GM21717 (cell line): Measurements from ENCODE around the gene SFRP4.
"Not testable (repeated sequence)": the region's sequence is repeated elsewhere in the genome, so short reads cannot be mapped to it uniquely, and the experiment has no call there.

Source experiments
- ATAC-seq: cut with Tn5 transposase; IDR thresholded peaks from one replicate; pipeline ENCODE4 v1.9.1; 2021; ENCODE audit warnings: mild to moderate bottlenecking, moderate library complexity; ENCODE audit not compliant: unreplicated experiment

SFRP4 gene

DNA sequence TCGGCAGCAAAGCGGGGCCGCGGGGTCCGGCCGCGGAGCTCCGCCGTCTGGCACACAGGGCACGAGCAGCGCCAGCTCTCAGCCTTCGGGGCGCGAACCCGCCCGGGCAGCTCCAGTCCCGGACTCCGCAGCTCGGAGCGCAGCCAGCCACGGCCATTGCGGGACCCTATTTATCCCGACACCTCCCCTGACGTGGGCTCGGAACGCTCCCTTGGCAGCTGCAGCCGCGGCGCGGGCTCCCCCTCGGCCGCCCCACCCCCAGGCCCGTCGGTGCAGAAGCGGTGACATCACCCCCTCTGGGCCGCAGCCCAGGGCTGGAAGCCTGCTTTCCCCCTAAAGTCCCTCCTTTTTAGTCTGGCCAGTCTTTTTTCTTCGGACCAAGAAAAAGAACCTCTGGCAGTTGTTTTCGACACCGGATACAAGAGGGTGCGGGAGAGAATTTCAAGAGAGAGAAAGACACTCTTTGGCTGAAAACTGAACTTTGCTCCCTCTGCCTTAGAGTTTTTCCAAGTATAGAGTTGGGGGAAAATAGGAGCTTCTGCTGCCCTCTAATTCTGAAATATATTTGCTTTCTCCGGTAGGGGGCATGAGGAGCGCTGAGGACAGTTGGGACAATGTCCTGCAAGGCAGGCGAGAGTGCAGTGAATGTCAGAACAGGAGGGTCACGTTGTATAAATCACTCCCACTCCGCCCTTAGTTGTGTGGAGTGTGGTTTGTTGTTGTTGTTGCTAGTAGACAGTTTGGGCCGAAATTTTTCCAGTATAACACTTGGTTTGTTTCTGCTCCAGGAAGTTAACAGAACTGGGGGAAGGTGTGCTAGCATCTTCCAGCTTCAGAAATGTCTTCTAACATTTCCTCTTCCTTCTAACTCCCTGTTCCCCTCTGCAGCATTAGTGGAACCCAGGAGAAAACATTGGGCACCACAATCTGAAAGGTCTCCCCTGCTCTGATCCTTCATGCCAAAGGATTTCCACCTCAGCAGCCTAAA lies at the start of gene SFRP4:
SFRP4 (minus strand) TSS at position 145 of the 988 bp plus-strand sequence. CDS start 280 bp downstream, outside the sequence.
- no peak for ATAC-seq

DNA sequence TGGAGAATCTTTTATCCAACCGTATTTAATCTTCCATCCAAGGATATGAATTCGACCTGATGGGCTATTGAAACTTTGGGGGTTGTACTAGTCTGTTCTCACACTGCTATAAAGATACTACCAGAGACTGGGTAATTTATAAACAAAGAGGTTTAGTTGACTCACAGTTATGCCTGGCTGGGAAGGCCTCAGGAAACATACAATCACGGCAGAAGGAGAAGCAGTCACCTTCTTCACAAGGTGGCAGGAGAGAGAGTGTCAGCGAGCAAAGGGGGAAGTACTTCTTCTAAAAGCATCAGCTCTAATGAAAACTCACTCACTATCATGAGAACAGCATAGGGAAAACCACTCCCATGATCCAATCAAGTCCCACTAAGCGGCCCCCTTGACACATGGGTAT lies 47.6 kb upstream of the SFRP4 start:
- no peak for ATAC-seq

DNA sequence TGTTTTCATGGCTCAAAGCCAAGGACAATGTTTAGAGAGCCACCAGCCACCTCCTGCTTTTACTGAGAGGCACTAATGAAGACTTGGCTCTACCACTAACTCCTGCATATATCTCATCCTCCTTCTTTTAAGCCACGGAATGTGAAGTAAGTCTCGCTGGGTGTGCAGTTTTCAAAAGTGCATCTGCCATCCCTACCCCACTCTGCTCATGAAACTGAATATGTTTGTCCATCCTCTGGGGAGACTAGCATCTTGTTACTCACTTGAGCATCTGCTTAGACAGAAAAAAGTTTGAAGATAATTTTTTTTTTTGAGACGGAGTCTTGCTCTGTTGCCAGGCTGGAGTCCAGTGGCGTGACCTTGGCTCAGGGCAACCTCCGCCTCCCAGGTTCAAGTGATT lies 44.6 kb upstream of the SFRP4 start:
- no peak for ATAC-seq

DNA sequence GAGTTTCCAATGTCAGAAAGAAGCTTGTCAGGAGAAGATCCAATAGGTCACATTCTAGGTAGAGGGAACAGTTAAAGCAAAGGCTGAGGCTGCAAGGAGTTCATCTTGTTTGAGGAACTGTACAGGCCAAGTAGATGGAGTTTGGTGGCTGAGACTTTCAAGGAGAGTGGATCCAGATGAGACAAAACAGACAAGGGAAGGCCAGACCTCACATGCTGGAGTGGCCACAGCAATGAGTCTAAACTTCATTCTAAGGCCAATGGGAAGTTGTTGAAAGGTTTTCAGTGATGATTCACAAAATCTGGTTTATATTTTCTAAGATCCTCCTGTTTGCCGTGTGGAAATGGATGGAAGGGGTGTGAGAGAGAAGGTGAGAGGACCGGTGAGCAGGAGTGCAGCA lies 43.9 kb upstream of the SFRP4 start:
- no peak for ATAC-seq

DNA sequence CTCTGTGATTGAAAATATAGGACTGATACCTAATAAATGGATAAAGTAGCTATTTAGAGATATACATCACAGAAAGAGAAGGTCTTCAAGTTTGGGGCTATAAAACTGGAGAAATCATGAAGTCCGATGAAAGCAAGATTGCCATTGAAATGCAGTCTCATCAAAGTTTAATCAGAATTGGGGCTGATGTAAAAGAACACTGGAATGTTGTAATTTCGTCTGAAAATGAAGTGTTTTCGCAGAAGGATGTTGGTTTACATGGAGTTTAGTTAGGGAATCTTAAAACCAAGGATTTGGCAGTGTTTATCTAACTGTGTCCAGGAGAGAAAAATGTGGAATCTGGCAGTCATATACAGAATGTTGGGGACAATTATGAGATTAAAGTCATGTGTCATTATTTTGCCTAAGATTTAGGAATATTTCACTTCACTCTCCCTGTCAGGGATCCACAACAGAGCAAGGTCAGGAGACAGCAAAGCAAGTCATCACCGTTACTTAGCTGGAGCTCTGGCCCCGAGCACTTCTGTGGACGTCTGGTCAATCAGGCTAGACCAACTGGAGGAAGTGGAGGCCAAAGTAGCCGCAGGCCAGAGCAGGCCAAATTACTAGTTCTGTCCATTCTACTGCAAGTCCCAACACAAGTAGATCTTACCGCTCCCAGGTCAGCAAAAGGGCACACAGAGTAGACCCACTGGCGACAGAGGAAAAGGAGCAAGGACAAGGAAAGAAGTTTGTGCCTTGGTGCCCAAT lies 40.8 kb upstream of the SFRP4 start:
- ATAC-seq = no peak

DNA sequence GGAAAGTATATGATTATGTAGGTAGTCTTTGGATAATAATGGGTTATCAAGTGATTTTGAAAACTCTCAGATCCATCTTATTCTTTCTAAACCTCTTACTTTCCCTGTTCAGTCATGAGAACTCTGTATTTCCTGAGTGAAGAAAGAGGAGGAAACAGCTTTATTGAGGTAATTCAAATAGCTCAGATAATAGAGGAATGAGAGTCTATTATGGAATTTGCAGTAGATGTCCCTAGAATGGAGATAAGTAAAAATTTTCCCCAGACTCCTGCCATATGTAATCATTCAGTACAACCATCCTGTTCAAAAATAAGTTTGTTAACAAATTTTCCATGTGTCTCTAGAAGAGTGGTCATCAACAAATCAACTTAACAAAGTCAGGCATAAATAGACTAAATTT lies 40.2 kb upstream of the SFRP4 start:
- ATAC-seq = no peak

DNA sequence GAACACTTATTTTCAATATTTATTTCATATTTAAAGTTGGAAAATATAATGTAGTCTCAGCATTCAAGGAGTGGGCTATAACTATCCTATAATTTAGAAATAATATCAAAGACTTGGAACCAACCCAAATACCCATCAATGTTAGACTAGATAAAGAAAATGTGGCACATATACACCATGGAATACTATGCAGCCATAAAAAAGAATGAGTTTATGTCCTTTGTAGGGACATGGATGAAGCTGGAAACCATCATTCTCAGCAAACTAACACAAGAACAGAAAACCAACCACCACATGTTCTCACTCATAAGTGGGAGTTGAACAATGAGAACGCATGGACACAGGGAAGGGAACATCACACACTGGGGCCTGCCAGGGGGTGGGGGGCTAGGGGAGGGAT lies 37.6 kb upstream of the SFRP4 start:
- ATAC-seq = not testable (repeated sequence)

DNA sequence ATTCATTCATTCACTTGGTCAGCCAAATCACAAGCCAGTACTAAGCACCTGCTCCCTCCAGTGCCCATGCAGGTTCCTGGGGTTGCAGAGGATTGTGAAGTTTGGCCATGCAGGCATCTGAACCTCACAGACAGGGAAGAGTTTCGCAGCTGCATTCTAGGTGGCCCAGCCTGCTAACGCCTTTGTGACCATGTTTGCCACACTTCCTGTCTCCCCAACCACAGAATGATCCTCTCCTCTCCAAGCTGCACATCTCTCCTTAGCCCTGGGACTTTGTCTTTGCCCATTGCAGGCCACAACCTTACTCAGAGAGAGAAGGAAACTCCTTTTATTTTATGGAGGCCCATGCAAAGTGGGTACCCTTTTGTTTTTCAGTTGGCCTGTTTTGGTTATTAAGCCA lies 35.6 kb upstream of the SFRP4 start:
- no peak for ATAC-seq

DNA sequence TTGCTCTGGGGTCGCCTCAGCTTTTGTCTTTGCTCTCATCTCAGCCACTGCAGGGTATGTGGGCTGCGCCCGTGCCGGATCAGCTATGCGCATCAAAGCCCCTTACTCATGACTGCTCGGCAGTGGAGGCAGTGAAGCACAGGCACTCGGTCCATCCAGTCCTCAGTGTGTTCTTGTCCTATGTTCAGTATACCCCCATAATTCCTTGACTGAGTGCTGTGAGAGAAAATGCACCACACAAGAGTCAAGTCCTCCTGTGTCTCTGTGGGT lies 31.3 kb upstream of the SFRP4 start:
- no peak for ATAC-seq

DNA sequence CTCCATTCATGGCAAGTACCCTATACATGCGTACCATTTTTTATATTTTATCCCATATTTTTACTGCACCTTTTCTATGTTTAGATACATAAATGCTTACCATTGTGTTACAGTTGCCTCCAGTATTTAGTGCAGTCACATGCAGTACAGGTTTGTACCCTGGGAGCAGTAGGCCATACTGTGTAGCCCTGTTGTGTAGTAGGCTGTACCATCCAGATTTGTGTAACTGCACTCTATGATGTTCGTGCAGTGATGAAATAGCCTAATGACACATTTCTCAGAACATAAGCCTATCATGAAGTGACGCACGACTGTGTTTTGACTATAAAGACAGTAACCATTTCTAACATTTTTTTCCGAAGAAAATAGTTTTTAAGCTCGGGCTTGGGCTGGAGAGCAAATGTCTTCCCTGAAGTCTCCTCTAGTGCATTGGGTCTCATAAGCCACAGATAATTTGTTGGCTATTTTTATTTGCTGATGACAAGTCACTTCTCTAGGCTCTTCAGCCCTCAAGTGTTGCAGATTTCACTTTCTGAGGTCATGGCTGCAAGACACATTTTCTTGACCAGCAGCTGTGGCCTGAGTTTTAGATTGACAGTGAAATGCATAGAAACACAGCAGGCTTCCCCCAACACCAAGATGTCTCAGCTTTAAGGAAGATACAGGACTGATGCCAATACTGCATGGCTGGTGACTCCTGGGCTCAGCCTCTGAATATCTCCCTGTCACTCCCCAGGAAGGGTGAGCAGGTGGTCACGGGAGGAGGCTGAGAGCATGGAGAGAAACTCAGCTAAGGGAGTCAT lies 30.7 kb upstream of the SFRP4 start:
- ATAC-seq = no peak

DNA sequence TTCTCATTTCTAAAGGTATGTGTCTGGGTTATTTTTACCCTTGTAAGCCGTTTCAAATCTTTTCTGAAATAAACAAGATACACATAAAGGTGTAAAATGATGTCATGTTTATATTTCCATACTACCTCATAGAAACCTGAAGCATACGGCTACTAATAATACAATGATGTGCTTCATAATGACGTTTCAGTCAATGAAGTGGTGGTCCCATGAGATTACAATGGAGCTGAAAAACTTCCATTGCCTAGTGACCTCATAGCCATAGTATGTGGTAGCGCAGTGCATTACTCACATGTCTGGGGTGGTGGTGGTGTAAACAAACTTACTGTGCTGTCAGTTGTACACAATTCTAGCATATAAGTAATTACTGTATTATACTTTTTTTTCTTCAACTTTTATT lies 28.7 kb upstream of the SFRP4 start:
- ATAC-seq = no peak

DNA sequence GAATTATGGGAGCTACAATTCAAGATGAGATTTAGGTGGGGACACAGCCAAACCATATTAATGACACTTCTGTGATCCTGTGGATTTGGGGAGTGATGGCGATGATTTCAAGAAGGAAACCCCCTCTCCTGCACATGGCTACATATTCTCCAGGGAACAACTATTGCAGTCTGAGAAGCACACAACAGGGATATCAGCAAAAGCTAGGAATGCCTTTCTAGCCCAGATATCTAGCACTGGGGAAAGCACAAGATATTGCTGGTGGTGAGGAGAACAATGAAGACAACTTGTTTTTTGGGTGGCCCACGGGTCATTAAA lies 28.1 kb upstream of the SFRP4 start:
- no peak for ATAC-seq

DNA sequence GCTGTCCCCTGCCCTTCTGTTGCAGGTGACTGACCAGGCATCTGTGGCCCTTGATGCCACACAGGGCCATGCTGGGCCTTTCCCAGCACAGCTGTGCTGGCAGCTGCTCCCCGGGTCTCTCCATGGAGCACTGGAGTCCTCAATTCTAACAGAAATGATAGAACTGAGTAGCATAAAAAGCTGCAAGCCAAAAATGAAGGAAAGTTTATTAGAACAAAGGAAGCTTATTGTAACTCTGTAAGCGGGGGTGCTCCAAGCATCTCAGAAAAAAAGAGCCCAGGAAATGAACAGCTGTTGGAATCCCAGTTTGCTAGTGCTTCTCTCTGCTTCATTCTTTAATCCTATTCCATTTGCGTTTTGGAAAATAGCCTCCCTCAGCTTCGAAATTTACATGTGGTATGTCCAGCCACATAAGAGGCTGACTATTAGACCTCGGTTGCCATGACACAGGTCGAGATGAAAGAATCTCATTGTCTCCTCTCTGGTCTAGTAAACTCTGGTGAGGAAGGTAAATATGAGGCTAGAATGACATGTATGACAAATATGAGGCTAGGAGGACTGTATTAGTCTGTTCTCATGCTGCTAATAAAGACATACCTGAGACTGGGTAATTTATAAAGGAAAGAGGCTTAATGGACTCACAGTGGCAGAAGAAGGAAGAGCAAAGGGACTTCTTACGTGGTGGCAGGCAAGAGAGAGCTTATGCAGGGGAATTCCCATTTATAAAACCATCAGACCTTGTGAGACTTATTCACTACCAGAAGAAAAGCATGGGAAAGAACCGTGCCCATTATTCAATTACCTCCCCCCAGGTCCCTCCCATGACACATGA lies 27.5 kb upstream of the SFRP4 start:
- ATAC-seq = no peak

DNA sequence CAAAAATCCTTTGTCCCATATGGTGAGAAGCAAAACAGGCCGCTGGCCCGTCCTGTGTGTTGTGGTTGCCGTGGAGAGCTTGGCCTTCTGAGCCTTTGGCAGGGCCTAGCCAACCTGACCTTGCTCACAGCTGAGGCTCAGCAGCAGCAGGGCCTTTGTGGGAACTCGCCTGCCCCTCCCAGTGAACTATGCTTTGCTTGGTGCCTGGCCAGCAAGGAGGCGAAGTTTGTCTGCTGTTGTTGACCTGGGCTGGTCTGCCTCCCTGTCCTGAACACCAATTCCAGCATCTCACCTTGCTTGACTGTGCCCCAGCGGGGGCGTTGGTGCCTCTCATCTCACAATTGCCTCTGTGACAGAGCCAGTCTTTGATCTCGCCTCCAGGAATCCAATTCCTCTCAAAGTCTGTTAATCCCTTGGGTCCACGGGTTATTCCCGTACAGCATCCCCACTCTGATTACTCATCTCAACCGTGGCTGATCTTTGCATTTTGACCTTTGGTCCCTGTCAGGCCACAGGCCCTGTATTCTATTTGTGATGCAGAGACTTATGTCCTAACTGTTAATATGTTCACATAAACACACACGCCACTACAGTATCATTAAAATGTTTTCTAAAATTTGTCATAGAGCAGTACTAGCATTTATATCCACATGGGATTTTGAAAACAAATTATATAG lies 26.5 kb upstream of the SFRP4 start:
- ATAC-seq = no peak

DNA sequence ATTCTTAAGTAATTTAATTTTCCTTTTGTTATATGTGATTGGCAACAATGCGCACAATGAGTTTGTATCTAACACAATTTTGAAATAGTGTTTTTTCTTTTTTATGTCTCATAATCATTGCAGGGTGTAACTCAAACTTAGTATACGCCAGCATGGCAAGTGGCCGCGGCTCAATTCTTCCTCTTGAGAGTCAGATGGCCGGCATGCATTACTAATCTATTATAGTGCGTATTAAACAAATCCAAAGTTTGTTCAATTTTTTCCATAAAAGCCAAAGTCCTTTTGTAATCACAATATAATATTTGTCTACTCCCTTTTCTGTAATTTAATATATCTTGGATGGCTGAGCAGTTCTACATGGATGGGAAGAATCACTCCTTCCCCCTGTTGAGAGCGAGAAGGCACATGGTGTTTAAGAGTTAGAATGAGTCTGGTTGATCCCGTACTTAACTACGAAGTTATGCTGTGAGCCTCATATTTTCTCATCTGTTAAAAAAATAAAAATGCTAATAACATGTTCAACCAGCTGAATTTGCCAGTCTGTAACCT lies 16.5 kb upstream of the SFRP4 start:
- ATAC-seq = no peak

DNA sequence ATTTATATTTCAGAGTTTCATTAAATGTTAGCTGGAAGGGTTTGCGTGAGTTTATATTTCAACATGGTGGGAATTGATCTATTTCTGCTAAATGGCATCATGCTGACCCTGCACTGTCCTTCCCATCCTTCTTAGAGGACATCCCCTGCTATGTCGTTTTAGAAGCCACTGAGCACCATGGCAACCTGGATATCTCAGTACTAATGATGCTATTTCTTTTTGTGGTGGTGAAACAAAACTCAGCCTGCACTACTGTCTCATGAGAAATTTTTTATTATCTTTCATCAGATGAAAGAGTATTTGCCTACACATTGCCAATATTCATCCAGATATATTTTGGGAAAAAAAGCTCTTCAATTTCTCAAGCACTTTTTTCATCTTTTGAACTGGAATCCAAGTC lies 15.9 kb upstream of the SFRP4 start:
- ATAC-seq = no peak

DNA sequence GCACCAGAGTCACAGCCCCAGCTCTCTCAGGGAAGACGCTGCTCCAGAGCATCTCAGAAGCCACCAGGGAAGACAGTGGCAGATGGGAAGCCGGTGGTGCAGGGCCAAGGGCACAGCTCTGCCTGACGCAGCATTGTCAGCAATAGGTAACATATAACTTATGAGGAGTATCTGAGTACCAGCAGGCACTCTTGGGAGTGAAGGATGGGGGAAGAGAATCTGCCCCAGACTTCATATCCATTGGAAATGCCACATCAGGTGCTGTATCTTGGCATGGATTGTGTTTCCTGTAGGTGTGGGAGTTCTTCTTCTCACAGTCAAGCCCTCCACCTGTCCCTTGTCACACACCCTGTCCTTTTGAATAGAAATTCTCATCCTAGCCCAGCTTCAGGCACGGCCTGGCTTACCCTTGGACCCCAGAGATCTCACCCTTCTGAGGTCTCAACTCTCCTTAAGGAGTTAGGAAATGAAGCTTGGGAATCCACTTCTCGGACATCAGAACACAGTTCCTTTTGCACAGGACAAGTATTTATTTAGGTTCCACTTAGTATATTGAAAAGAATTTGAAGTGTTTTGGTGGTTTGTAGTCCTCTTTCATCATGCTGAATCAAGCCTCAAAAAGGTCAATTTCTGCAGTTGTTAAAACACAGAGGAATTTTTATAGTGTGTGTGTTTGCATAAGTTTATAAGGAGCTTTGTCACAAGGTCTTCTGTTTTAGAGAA lies 13.8 kb upstream of the SFRP4 start:
- ATAC-seq = no peak

DNA sequence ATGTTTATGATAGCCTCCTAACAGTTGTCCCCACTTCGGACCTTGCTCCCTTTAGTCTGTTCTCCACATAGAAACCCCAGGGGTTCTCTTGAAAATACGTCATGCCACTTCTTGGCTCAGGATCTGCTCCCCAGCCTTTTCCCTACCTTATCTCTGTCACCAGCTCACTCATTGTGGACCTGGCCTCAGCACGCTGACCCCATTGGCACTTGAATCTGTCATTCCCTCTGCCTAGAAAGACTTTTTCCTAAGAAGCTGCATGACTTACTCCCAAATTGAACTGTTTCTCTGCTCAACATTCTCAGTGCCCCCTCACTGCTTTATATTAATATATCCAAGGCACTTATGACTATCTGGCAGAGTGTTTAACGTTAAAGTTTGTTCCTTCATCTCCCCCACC lies 12.3 kb upstream of the SFRP4 start:
- no peak for ATAC-seq

DNA sequence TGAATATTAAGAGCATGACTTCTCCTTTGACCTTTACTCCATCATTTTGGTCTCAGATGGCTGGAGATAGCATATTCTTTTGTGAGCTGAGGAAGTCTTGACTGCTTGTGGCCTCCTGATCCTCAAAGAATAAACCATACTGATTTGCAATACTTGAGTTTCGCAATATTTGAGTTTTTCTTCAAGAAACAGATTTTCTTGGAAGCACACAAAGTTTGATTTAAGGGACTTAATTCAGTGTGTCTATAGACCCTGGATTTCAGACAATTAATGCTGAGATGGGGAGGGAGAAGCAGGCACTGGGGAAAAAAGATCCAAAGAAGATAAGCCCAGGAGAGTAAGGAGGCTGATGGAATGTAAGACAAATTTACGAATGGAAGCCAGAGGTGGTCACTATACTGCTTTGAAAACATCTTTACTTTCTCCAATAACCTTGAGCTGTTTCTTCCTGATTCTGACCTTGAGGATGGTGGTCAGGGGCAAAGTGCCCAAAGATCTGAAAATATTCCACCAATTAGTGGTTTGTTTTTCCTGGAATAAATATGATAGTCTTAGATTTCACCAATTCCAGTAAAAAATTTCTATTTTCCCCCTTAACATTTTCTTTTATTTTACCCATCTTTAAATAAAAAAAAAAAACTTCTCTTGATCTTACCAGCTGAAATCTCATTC lies 11.3 kb upstream of the SFRP4 start:
- ATAC-seq = no peak
